ENCODE measurements around the gene FGGY.

DNA sequence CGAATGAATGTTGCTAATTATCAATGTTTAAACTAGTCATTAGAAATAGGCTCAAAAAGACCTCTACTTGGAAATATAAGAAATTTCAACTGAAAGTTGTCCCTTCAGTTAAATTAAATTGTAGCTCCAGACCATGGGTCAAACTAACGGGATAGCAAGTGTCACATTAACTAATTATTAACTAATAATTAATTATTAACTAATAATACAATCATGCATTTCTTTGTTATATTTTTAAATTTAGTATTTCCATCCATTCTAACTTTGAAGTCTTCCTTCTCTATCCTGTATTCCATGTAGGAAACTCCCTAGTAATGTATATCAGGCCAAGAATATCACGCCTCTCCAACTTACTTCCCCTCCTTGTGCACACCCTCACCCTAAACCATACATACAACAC lies 474.5 kb downstream of the FGGY start:
- TF ChIP-seq CTCF (IDR thresholded peaks at IDR 0.05; ENCODE audit: borderline replicate concordance, extremely low read depth, low read length, poor library complexity, severe bottlenecking) (no peak), EZH2 (IDR thresholded peaks at IDR 0.05; ENCODE audit: borderline replicate concordance, low read depth, low read length, severe bottlenecking) (no peak)

Data from DND-41 (cell line).